WTC11 (cell line): ENCODE results near the gene SPAG9. TPM values are rescaled to one million over a fixed set of nuclear protein-coding genes. Genes with fewer than 3 reads are reported as not detected.

Experiments
- ATAC-seq: fragments of 200-7000 bp; cut with Tn5 transposase; 2 replicates; pipeline ENCODE4 v1.10.0; 2021; ENCODE audit warnings: mild to moderate bottlenecking, moderate library complexity
- CTCF ChIA-PET: fragments of 300-600 bp; sonication (Branson Sonifier 250); formaldehyde crosslinking; loops from one replicate; lab custom pipeline; 2021; ENCODE audit warnings: antibody characterized with exemption; lab: Charles Lee
- POLR2A ChIA-PET: fragments of 350-600 bp; sonication (Branson Sonifier 250); formaldehyde crosslinking; loops from one replicate; lab custom pipeline; 2021; ENCODE audit warnings: antibody characterized with exemption; lab: Charles Lee
- DNase-seq: peaks from one replicate; pipeline ENCODE4 v3.0.0; 2021; ENCODE audit warnings: low spot score
- H3K27ac Mint-ChIP-seq: 2 replicates; pipeline ENCODE4 v1.8.0; 2021; ENCODE audit warnings: mixed read lengths
- H3K27me3 Mint-ChIP-seq: 2 replicates; pipeline ENCODE4 v1.8.0; 2021; ENCODE audit warnings: low read depth, mild to moderate bottlenecking, moderate library complexity, mixed read lengths
- H3K36me3 Mint-ChIP-seq: 2 replicates; pipeline ENCODE4 v1.8.0; 2021; ENCODE audit warnings: mixed read lengths
- H3K4me1 Mint-ChIP-seq: 2 replicates; pipeline ENCODE4 v1.8.0; 2022; ENCODE audit warnings: mixed read lengths
- H3K4me3 Mint-ChIP-seq: 2 replicates; pipeline ENCODE4 v1.8.0; 2021; ENCODE audit warnings: mild to moderate bottlenecking, moderate library complexity, mixed read lengths
- H3K9me3 Mint-ChIP-seq: 2 replicates; pipeline ENCODE4 v1.8.0; 2021; ENCODE audit warnings: mixed read lengths
- CBFB ChIP-seq: sonication (generic); formaldehyde crosslinking; IDR thresholded peaks from 2 replicates; pipeline ENCODE4 v1.8.1; 2022; ENCODE audit warnings: mild to moderate bottlenecking, low read depth, missing genetic modification reagents
- EMX1 ChIP-seq: fragments of 250-450 bp; sonication (Bioruptor Pico); IDR thresholded peaks from 2 replicates; pipeline ENCODE4 v1.8.0; 2021; ENCODE audit warnings: mild to moderate bottlenecking
- FOXJ3 ChIP-seq: sonication (generic); formaldehyde crosslinking; IDR thresholded peaks from 2 replicates; pipeline ENCODE4 v1.9.0; 2021; ENCODE audit warnings: missing genetic modification reagents, mild to moderate bottlenecking, borderline replicate concordance
- FOXP1 ChIP-seq: sonication (generic); formaldehyde crosslinking; IDR thresholded peaks from 2 replicates; pipeline ENCODE4 v1.8.0; 2022; ENCODE audit warnings: missing genetic modification reagents, mild to moderate bottlenecking, moderate library complexity, borderline replicate concordance
- MXD4 ChIP-seq: fragments of 250-450 bp; sonication (Bioruptor Pico); IDR thresholded peaks from 2 replicates; pipeline ENCODE4 v1.8.0; 2021; ENCODE audit warnings: mild to moderate bottlenecking, moderate library complexity, borderline replicate concordance
- NFATC4 ChIP-seq: fragments of 250-450 bp; sonication (Bioruptor Pico); IDR thresholded peaks from 2 replicates; pipeline ENCODE4 v1.9.0; 2021; ENCODE audit warnings: mild to moderate bottlenecking
- PRRX2 ChIP-seq: fragments of 250-450 bp; sonication (Bioruptor Pico); IDR thresholded peaks from 2 replicates; pipeline ENCODE4 v1.8.0; 2021; ENCODE audit warnings: mild to moderate bottlenecking
- RELA ChIP-seq: sonication (generic); formaldehyde crosslinking; IDR thresholded peaks from 2 replicates; pipeline ENCODE4 v1.8.1; 2022; ENCODE audit warnings: missing genetic modification reagents, mild to moderate bottlenecking, borderline replicate concordance
- RORB ChIP-seq: fragments of 250-450 bp; sonication (Bioruptor Pico); IDR thresholded peaks from 2 replicates; pipeline ENCODE4 v1.9.0; 2021; ENCODE audit warnings: mild to moderate bottlenecking
- SMAD3 ChIP-seq: sonication (generic); formaldehyde crosslinking; IDR thresholded peaks from 2 replicates; pipeline ENCODE4 v1.8.0; 2022; ENCODE audit warnings: missing genetic modification reagents, mild to moderate bottlenecking, borderline replicate concordance
- SP1 ChIP-seq: sonication (generic); formaldehyde crosslinking; conservative IDR thresholded peaks from 2 replicates; pipeline ENCODE4 v1.8.1; 2022; ENCODE audit warnings: missing genetic modification reagents
- ZNF416 ChIP-seq: fragments of 250-450 bp; sonication (Bioruptor Pico); IDR thresholded peaks from 2 replicates; pipeline ENCODE4 v1.9.0; 2021; ENCODE audit warnings: mild to moderate bottlenecking, inconsistent platforms
- ZNF423 ChIP-seq: fragments of 250-450 bp; sonication (Bioruptor Pico); IDR thresholded peaks from 2 replicates; pipeline ENCODE4 v2.1.2; 2022; ENCODE audit warnings: mild to moderate bottlenecking, moderate library complexity
- total RNA-seq: library from RNA; stranded (reverse); gene quantifications from 3 replicates; pipeline ENCODE4 v1.2.3, GENCODE V29; 2021
- TF ChIP-seq, protein P1 (sequence below): sonication (generic); formaldehyde crosslinking; IDR thresholded peaks from 2 replicates; pipeline ENCODE4 v1.8.0; 2023; ENCODE audit warnings: missing genetic modification reagents
- TF ChIP-seq, protein P2 (sequence below): sonication (generic); formaldehyde crosslinking; IDR thresholded peaks from 2 replicates; pipeline ENCODE4 v1.8.1; 2022; ENCODE audit warnings: mild to moderate bottlenecking, missing genetic modification reagents, moderate library complexity, borderline replicate concordance
- TF ChIP-seq, protein P3 (sequence below): fragments of 250-450 bp; sonication (Bioruptor Pico); IDR thresholded peaks from 2 replicates; pipeline ENCODE4 v1.8.0; 2021; ENCODE audit warnings: mild to moderate bottlenecking
- TF ChIP-seq, protein P4 (sequence below): fragments of 250-450 bp; sonication (Bioruptor Pico); IDR thresholded peaks from 2 replicates; pipeline ENCODE4 v1.9.0; 2021; ENCODE audit warnings: mild to moderate bottlenecking
- TF ChIP-seq, protein P5 (sequence below): sonication (generic); formaldehyde crosslinking; conservative IDR thresholded peaks from 2 replicates; pipeline ENCODE4 v1.8.1; 2022; ENCODE audit warnings: mild to moderate bottlenecking, missing genetic modification reagents
- TF ChIP-seq, protein P6 (sequence below): fragments of 250-450 bp; sonication (Bioruptor Pico); IDR thresholded peaks from 2 replicates; pipeline ENCODE4 v1.9.0; 2021; ENCODE audit warnings: mild to moderate bottlenecking
- TF ChIP-seq, protein P7 (sequence below): sonication (generic); formaldehyde crosslinking; IDR thresholded peaks from 2 replicates; pipeline ENCODE4 v1.8.1; 2023; ENCODE audit warnings: mild to moderate bottlenecking, missing genetic modification reagents, moderate library complexity

SPAG9 gene
- total RNA-seq, 1 experiment from 2014 or later: 51.9 TPM

DNA sequence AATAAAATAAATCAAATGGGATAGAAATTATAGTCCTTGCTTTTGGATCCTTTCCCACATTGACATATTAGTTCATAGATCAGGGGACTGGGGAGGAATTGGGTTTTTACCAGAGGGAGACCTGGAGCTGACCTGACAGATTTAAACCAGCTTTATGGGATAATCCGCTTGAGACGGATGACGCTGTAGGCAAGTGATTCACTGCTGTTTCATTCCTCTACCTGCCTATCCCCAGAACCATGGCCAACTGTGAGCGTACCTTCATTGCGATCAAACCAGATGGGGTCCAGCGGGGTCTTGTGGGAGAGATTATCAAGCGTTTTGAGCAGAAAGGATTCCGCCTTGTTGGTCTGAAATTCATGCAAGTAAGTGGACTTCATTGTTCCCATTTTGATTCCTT lies 34.7 kb upstream of the SPAG9 start:
- DNase-seq: no peak
- no peaks in the 10 kb centered on the region for H3K27me3 Mint-ChIP-seq
- H3K9me3 Mint-ChIP-seq: no peaks in the 10 kb centered on the region
- peaks cover 44% of the 10 kb centered on the region for H3K36me3 Mint-ChIP-seq
- no peak for ATAC-seq
- no peak for TF ChIP-seq RORB (CRISPR knock-in tag)
- TF ChIP-seq EMX1 (CRISPR knock-in tag): no peak
- TF ChIP-seq, protein P1, sequence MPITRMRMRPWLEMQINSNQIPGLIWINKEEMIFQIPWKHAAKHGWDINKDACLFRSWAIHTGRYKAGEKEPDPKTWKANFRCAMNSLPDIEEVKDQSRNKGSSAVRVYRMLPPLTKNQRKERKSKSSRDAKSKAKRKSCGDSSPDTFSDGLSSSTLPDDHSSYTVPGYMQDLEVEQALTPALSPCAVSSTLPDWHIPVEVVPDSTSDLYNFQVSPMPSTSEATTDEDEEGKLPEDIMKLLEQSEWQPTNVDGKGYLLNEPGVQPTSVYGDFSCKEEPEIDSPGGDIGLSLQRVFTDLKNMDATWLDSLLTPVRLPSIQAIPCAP: no peak
- no peak for TF ChIP-seq CBFB (CRISPR knock-in tag)
- no peak for TF ChIP-seq FOXP1
- ChIA-PET POLR2A (interaction anchor here (1.5 kb wide), 1 partner anchor 11 kb away, joined by 5 read pairs; the partner anchor contains the start of gene NME2), CTCF (no interaction called here)
- H3K27ac Mint-ChIP-seq: no peak overlapping the region
- no peaks in the 10 kb centered on the region for H3K4me1 Mint-ChIP-seq
- no peak overlapping the region for H3K4me3 Mint-ChIP-seq

DNA sequence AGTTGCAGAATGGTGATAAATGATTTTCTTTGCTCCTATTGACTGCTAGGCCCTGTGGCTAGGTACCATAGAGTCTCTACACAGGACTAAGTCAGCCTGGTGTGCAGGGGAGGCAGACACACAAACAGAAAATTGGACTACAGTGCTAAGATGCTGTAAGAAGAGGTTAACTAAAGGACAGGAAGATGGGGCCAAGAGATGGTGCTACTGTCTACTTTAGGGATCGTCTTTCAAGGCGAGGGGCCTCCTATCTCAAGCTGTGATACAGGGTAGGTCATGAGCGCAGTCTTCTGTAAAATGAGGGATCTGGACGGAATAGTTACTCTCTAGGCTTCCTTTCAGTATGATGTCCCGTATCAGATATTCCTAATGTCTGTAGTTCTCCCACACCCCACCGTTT lies 33.5 kb upstream of the SPAG9 start:
- peaks cover 35% of the 10 kb centered on the region for H3K36me3 Mint-ChIP-seq
- no peak for ATAC-seq
- CTCF ChIA-PET: interaction anchor here (1.0 to 1.6 kb wide), 3 partner anchors 12 to 369 kb away, joined by 3 to 17 read pairs (median 5); partner anchors contain the start of gene NME2
- no peaks in the 10 kb centered on the region for H3K27me3 Mint-ChIP-seq
- TF ChIP-seq NFATC4 (CRISPR knock-in tag) (no peak), ZNF416 (no peak)
- TF ChIP-seq, protein P1: no peak
- TF ChIP-seq, all 79 proteins: peak for 0
- H3K9me3 Mint-ChIP-seq: 0 out of 2 replicates have a peak, but pooled peaks cover 3% of the 10 kb centered on the region
- no peak overlapping the region for H3K27ac Mint-ChIP-seq
- no peak for DNase-seq
- no peak overlapping the region for H3K4me3 Mint-ChIP-seq
- POLR2A ChIA-PET: interaction anchor here (1.9 kb wide), 1 partner anchor 12 kb away, joined by 15 read pairs; the partner anchor contains the start of gene NME2
- no peaks in the 10 kb centered on the region for H3K4me1 Mint-ChIP-seq

DNA sequence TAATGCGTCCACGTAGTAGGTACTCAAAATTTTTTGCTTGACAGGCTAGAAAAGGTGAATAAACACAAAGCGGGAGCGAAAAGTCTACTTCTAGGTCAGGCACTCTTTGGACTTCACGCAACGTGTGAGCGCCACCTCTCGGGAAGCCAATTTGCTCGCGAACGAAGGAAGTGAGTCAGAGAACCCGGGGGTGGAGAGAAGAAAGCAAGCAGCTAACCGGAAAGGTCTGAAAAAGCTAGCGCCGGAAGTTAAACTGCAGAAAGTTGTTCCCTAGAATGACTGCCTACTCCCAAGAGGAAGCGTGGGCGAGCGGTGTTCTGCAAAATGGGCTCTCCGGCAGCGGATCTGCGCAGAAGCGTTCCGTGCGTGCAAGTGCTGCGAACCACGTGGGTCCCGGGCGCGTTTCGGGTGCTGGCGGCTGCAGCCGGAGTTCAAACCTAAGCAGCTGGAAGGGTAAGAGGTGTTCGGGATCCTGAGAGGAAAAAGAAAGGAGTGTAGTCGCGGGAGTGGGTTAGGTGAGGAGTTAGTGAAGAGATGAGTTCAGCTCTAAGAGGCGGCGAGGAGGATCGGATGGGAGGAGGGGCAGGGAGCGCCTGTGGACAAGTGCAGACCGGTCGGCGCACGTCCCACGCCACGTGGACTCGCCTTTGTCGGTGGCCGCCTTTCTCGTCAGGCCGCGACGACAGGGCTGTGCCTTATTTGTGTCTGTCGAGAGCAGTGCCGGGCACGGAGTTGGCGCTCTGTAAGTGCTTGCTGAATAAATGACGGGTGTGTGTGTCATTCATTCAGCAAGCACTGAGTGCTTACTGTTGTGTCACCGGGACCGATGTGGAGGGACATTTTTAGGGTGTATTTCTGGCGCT lies 32.8 kb upstream of the SPAG9 start, which contains the start of gene NME1:
NME1 (plus strand) TSS at position 350 of the 863 bp plus-strand sequence. CDS start 2,096 bp downstream, outside the sequence.
- Mint-ChIP-seq H3K27ac (no peak within 1 kb of the TSS), H3K27me3 (no peaks in the 10 kb centered on the region), H3K4me3 (no peak within 1 kb of the TSS), H3K9me3 (0 out of 2 replicates have a peak, but pooled peaks cover 3% of the 10 kb centered on the region), H3K4me1 (no peaks in the 10 kb centered on the region), H3K36me3 (peaks cover 28% of the 10 kb centered on the region)
- ChIA-PET CTCF (interaction anchor here (0.6 to 2.0 kb wide), 27 partner anchors 12 to 371 kb away, joined by 3 to 23 read pairs (median 4); partner anchors contain the start of genes NME2 and SPAG9), POLR2A (interaction anchor here (0.6 to 1.9 kb wide), 7 partner anchors 12 to 1542 kb away, joined by 3 to 15 read pairs (median 3); partner anchors contain the start of genes NME2 and SPAG9)
- DNase-seq: peak; percentile 96
- ATAC-seq: peak; percentile 91
- TF ChIP-seq, protein P2, sequence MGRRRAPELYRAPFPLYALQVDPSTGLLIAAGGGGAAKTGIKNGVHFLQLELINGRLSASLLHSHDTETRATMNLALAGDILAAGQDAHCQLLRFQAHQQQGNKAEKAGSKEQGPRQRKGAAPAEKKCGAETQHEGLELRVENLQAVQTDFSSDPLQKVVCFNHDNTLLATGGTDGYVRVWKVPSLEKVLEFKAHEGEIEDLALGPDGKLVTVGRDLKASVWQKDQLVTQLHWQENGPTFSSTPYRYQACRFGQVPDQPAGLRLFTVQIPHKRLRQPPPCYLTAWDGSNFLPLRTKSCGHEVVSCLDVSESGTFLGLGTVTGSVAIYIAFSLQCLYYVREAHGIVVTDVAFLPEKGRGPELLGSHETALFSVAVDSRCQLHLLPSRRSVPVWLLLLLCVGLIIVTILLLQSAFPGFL (CRISPR knock-in tag): peak; percentile 29; the same call in 1 of the 2 replicates
- TF ChIP-seq, protein P3, sequence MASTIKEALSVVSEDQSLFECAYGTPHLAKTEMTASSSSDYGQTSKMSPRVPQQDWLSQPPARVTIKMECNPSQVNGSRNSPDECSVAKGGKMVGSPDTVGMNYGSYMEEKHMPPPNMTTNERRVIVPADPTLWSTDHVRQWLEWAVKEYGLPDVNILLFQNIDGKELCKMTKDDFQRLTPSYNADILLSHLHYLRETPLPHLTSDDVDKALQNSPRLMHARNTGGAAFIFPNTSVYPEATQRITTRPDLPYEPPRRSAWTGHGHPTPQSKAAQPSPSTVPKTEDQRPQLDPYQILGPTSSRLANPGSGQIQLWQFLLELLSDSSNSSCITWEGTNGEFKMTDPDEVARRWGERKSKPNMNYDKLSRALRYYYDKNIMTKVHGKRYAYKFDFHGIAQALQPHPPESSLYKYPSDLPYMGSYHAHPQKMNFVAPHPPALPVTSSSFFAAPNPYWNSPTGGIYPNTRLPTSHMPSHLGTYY (CRISPR knock-in tag): no peak
- no peak for TF ChIP-seq RELA (CRISPR knock-in tag)
- TF ChIP-seq, protein P4, sequence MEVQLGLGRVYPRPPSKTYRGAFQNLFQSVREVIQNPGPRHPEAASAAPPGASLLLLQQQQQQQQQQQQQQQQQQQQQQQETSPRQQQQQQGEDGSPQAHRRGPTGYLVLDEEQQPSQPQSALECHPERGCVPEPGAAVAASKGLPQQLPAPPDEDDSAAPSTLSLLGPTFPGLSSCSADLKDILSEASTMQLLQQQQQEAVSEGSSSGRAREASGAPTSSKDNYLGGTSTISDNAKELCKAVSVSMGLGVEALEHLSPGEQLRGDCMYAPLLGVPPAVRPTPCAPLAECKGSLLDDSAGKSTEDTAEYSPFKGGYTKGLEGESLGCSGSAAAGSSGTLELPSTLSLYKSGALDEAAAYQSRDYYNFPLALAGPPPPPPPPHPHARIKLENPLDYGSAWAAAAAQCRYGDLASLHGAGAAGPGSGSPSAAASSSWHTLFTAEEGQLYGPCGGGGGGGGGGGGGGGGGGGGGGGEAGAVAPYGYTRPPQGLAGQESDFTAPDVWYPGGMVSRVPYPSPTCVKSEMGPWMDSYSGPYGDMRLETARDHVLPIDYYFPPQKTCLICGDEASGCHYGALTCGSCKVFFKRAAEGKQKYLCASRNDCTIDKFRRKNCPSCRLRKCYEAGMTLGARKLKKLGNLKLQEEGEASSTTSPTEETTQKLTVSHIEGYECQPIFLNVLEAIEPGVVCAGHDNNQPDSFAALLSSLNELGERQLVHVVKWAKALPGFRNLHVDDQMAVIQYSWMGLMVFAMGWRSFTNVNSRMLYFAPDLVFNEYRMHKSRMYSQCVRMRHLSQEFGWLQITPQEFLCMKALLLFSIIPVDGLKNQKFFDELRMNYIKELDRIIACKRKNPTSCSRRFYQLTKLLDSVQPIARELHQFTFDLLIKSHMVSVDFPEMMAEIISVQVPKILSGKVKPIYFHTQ (CRISPR knock-in tag): no peak
- TF ChIP-seq, protein P5, sequence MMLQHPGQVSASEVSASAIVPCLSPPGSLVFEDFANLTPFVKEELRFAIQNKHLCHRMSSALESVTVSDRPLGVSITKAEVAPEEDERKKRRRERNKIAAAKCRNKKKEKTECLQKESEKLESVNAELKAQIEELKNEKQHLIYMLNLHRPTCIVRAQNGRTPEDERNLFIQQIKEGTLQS (CRISPR knock-in tag): no peak
- TF ChIP-seq, protein P6, sequence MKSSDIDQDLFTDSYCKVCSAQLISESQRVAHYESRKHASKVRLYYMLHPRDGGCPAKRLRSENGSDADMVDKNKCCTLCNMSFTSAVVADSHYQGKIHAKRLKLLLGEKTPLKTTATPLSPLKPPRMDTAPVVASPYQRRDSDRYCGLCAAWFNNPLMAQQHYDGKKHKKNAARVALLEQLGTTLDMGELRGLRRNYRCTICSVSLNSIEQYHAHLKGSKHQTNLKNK (CRISPR knock-in tag): no peak; the same call in 1 of the 2 replicates
- no peak for TF ChIP-seq PRRX2
- no peak for TF ChIP-seq SMAD3 (CRISPR knock-in tag)
- TF ChIP-seq, protein P7, sequence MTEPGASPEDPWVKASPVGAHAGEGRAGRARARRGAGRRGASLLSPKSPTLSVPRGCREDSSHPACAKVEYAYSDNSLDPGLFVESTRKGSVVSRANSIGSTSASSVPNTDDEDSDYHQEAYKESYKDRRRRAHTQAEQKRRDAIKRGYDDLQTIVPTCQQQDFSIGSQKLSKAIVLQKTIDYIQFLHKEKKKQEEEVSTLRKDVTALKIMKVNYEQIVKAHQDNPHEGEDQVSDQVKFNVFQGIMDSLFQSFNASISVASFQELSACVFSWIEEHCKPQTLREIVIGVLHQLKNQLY: no peak
- peak; percentile 95 for TF ChIP-seq SP1 (CRISPR knock-in tag)
- no peak for TF ChIP-seq ZNF423 (CRISPR knock-in tag)
- no peak for TF ChIP-seq MXD4 (CRISPR knock-in tag)
- TF ChIP-seq FOXJ3 (CRISPR knock-in tag): no peak
